Liver (tissue), 9 donors: ENCODE data around the gene LY6G6F. TPM values are rescaled to one million over a fixed set of nuclear protein-coding genes. Genes with fewer than 3 reads are reported as not detected.

Experiments used
- DNase-seq: peaks from one replicate; pipeline ENCODE4 v3.0.0-alpha.2; 2017; ENCODE audit warnings: low spot score
- H3K27ac ChIP-seq, 2 donors: one replicate each; pipeline ENCODE4 v1.7.0; 2013; ENCODE audit warnings: inconsistent platforms in 2 of 2, low read length in 2 of 2, control low read depth in 1 of 2, low read depth in 1 of 2, mild to moderate bottlenecking in 1 of 2
- H3K27me3 ChIP-seq, 4 donors: one replicate each; pipeline versions ENCODE4 v1.6.1 to v1.7.0; 2013; ENCODE audit warnings: low read length in 3 of 4, inconsistent platforms in 1 of 4, mild to moderate bottlenecking in 1 of 4, moderate library complexity in 1 of 4; ENCODE audit not compliant: control insufficient read depth in 4 of 4, insufficient read depth in 4 of 4
- H3K36me3 ChIP-seq, 4 donors: one replicate each; pipeline versions ENCODE4 v1.6.1 to v1.7.0; 2013; ENCODE audit warnings: low read length in 3 of 4, mild to moderate bottlenecking in 3 of 4, low read depth in 1 of 4, moderate library complexity in 1 of 4; ENCODE audit not compliant: control insufficient read depth in 4 of 4, insufficient read depth in 3 of 4
- H3K4me1 ChIP-seq, 4 donors: one replicate each; pipeline versions ENCODE4 v1.6.1 to v1.7.0; 2013; ENCODE audit warnings: low read length in 3 of 4, mild to moderate bottlenecking in 3 of 4, moderate library complexity in 1 of 4; ENCODE audit not compliant: control insufficient read depth in 4 of 4, insufficient read depth in 4 of 4
- H3K4me3 ChIP-seq, 3 donors: one replicate each; pipeline versions ENCODE4 v1.6.1 to v1.7.0; 2013; ENCODE audit warnings: low read length in 3 of 3, control low read depth in 1 of 3, low read depth in 1 of 3, mild to moderate bottlenecking in 1 of 3
- H3K9ac ChIP-seq, 2 donors: one replicate each; pipeline ENCODE4 v1.7.0; 2013; ENCODE audit warnings: low read length in 2 of 2, mild to moderate bottlenecking in 2 of 2, moderate library complexity in 2 of 2, control low read depth in 1 of 2, low read depth in 1 of 2
- H3K9me3 ChIP-seq, 4 donors: one replicate each; pipeline versions ENCODE4 v1.6.1 to v1.7.0; 2013; ENCODE audit warnings: low read length in 3 of 4; ENCODE audit not compliant: control insufficient read depth in 4 of 4
- EGR1 ChIP-seq, 2 donors: IDR thresholded peaks; 2 replicates each; pipeline ENCODE4 v1.6.1; 2016 to 2018; ENCODE audit warnings: antibody characterized with exemption in 2 of 2, low read depth in 2 of 2
- FOXA1 ChIP-seq: IDR thresholded peaks from 2 replicates; pipeline ENCODE4 v1.6.1; 2016; ENCODE audit warnings: antibody characterized with exemption
- FOXA2 ChIP-seq: IDR thresholded peaks from 2 replicates; pipeline ENCODE4 v1.6.1; 2016; ENCODE audit warnings: antibody characterized with exemption
- GABPA ChIP-seq, 2 donors: IDR thresholded peaks in 1 of 2; conservative IDR thresholded peaks in 1 of 2; 2 replicates each; pipeline ENCODE4 v1.6.1; 2016; ENCODE audit warnings: antibody characterized with exemption in 2 of 2, mild to moderate bottlenecking in 1 of 2, moderate library complexity in 1 of 2
- HNF4A ChIP-seq, 2 donors: conservative IDR thresholded peaks; 2 replicates each; pipeline ENCODE4 v1.6.1; 2016; ENCODE audit warnings: antibody characterized with exemption in 2 of 2, mild to moderate bottlenecking in 2 of 2
- HNF4G ChIP-seq: IDR thresholded peaks from 2 replicates; pipeline ENCODE4 v1.6.1; 2016; ENCODE audit warnings: antibody characterized with exemption
- JUND ChIP-seq, 2 donors: IDR thresholded peaks; 2 replicates each; pipeline ENCODE4 v1.6.1; 2016; ENCODE audit warnings: antibody characterized with exemption in 2 of 2
- NR2F2 ChIP-seq: IDR thresholded peaks from 2 replicates; pipeline ENCODE4 v1.6.1; 2016; ENCODE audit warnings: antibody characterized with exemption
- RAD21 ChIP-seq, 2 donors: IDR thresholded peaks; 2 replicates each; pipeline ENCODE4 v1.6.1; 2016; ENCODE audit warnings: antibody characterized with exemption in 2 of 2, mild to moderate bottlenecking in 2 of 2
- RXRA ChIP-seq, 2 donors: IDR thresholded peaks; 2 replicates each; pipeline ENCODE4 v1.6.1; 2017 to 2018; ENCODE audit warnings: antibody characterized with exemption in 2 of 2, mild to moderate bottlenecking in 1 of 2
- SP1 ChIP-seq: IDR thresholded peaks from 2 replicates; pipeline ENCODE4 v1.6.1; 2018; ENCODE audit warnings: antibody characterized with exemption, mild to moderate bottlenecking
- TAF1 ChIP-seq: conservative IDR thresholded peaks from 2 replicates; pipeline ENCODE4 v1.6.1; 2016; ENCODE audit warnings: antibody characterized with exemption, mild to moderate bottlenecking
- YY1 ChIP-seq: IDR thresholded peaks from 2 replicates; pipeline ENCODE4 v1.6.1; 2016; ENCODE audit warnings: antibody characterized with exemption, mild to moderate bottlenecking
- WGBS: extraction: QIAGEN DNeasy Blood & Tissue Kit; methylation state at CpG from one replicate; pipeline ENCODE4 v1.1.7; 2013; 5-methylcytosine and 5-hydroxymethylcytosine counted together
- polyA plus RNA-seq, 2 donors: library from polyadenylated mRNA; stranded (reverse) in 1 of 2; unstranded in 1 of 2; fragments of 200-250 nt in 1 of 2; fragments of >200 nt in 1 of 2; fragmentation: Nextera tagmentation in 1 of 2; extraction: Ambion mirVana in 1 of 2; gene quantifications; one replicate each; pipeline versions ENCODE4 v1.2.1 to v1.2.3, GENCODE V29; 2013 to 2015
- total RNA-seq, 2 donors: library from RNA; depleted of rRNA; stranded (reverse); fragments of >200 nt; gene quantifications; one replicate each; pipeline ENCODE4 v1.2.3, GENCODE V29; 2014
- TF ChIP-seq, protein P1 (sequence below): IDR thresholded peaks from 2 replicates; pipeline ENCODE4 v1.6.1; 2016; ENCODE audit warnings: antibody characterized with exemption, mild to moderate bottlenecking
- TF ChIP-seq, protein P2 (sequence below): IDR thresholded peaks from 2 replicates; pipeline ENCODE4 v1.6.1; 2016; ENCODE audit warnings: antibody characterized with exemption
- donor health status: healthy.
- donor health status: healthy.
- donor health status: healthy.
- donor health status: healthy.
- donor health status: healthy.

Gene LY6G6F
- total and polyA plus RNA-seq, 4 donors: 0.08 to 3.2 TPM; not detected in 2

DNA sequence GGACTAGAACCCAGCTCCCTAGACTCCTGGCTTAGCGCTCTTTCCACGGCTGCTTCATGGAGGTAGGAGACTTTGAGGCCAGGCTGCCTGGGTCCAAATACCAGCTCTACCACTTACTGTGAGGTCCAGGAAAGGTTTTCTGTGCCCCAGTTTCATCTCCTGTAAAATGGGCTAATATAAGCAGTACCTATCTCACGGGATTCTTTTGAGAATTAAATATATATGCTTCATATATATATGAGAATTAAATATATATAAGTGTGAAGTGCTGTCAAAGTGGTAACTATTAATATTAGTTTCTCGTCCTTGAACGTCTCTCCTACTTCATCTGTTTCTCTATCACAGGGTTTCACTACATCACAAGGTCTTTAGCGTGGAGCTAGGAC lies 15.6 kb upstream of the LY6G6F start:
- H3K4me3 ChIP-seq: no peak overlapping the region
- peaks cover 4 to 87% (median 64%) of the 10 kb centered on the region in 4 donors for H3K36me3 ChIP-seq
- H3K4me1 ChIP-seq: no peaks in the 10 kb centered on the region
- no peak for DNase-seq
- WGBS: 94% methylated on average over 6 of the region's 6 CpGs
- H3K27me3 ChIP-seq: no peaks in the 10 kb centered on the region
- TF ChIP-seq NR2F2 (no peak), RXRA (IDR thresholded peaks at IDR 0.05) (no peak), TAF1 (no peak), GABPA (IDR thresholded peaks at IDR 0.05 in 1 of 2, conservative IDR thresholded peaks at IDR 0.05 in 1 of 2) (no peak), YY1 (no peak)
- no peaks in the 10 kb centered on the region for H3K9me3 ChIP-seq
- H3K27ac ChIP-seq: no peak overlapping the region
- no peak overlapping the region for H3K9ac ChIP-seq

DNA sequence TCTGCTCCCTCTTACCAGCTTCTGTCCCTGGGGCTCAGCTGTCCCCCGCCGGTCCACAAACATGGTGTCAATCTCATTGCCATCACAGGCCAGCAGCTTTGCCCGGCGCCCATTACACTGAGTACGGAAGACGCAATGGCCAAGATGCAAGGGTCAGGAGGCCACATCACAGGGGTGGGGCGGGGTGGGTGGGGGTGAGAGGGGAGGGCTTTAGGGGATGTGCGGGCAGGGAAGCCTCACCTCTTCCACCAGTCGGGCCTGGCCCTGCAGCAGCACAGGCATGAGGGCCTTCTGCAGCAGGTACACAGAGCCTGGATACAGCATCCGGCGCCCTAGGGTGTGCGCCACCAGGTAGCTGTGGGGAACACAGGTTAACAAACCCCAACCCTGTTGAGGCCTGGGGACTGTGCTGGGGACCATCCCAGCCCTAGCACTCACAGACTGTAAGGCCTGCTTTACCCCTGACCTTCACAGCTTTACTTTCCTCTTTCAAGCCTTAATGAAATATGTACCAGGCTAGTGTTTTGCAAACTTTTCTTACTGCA lies 15.0 kb upstream of the LY6G6F start:
- no peaks in the 10 kb centered on the region for H3K27me3 ChIP-seq
- H3K4me1 ChIP-seq: no peaks in the 10 kb centered on the region
- H3K9me3 ChIP-seq: no peaks in the 10 kb centered on the region
- H3K27ac ChIP-seq: no peak overlapping the region
- TF ChIP-seq JUND (IDR thresholded peaks at IDR 0.05) (no peak), TAF1 (no peak), SP1 (no peak)
- TF ChIP-seq, protein P1, sequence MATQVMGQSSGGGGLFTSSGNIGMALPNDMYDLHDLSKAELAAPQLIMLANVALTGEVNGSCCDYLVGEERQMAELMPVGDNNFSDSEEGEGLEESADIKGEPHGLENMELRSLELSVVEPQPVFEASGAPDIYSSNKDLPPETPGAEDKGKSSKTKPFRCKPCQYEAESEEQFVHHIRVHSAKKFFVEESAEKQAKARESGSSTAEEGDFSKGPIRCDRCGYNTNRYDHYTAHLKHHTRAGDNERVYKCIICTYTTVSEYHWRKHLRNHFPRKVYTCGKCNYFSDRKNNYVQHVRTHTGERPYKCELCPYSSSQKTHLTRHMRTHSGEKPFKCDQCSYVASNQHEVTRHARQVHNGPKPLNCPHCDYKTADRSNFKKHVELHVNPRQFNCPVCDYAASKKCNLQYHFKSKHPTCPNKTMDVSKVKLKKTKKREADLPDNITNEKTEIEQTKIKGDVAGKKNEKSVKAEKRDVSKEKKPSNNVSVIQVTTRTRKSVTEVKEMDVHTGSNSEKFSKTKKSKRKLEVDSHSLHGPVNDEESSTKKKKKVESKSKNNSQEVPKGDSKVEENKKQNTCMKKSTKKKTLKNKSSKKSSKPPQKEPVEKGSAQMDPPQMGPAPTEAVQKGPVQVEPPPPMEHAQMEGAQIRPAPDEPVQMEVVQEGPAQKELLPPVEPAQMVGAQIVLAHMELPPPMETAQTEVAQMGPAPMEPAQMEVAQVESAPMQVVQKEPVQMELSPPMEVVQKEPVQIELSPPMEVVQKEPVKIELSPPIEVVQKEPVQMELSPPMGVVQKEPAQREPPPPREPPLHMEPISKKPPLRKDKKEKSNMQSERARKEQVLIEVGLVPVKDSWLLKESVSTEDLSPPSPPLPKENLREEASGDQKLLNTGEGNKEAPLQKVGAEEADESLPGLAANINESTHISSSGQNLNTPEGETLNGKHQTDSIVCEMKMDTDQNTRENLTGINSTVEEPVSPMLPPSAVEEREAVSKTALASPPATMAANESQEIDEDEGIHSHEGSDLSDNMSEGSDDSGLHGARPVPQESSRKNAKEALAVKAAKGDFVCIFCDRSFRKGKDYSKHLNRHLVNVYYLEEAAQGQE: no peak
- TF ChIP-seq, protein P2, sequence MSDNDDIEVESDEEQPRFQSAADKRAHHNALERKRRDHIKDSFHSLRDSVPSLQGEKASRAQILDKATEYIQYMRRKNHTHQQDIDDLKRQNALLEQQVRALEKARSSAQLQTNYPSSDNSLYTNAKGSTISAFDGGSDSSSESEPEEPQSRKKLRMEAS: no peak
- no peak overlapping the region for H3K4me3 ChIP-seq
- WGBS: 96% methylated on average over 12 of the region's 12 CpGs
- no peak overlapping the region for H3K9ac ChIP-seq
- H3K36me3 ChIP-seq: peaks cover 7 to 84% (median 62%) of the 10 kb centered on the region in 4 donors
- DNase-seq: no peak

DNA sequence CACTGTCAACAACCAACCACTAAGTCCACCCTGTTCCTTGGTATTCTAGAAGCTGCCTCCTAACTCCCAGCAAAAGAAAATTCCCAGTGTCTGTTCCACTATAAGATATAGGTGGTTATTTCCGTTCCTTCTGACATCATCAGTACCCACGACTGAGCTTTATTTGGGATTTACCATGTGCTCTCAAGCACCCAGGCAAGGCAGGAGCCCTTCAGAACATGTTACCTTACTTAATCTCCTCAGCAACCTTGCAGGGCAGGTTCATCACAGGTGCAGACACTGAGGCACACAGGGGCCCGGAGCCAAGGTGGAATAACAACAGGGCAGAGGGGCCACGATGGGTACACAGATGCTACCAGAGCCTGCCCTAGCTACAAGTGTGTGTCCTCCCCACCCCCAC lies 14.3 kb upstream of the LY6G6F start:
- TF ChIP-seq EGR1 (IDR thresholded peaks at IDR 0.05; ENCODE audit: low read depth in 2 of 2): no peak
- TF ChIP-seq HNF4G: no peak
- Histone ChIP-seq H3K9me3 (no peaks in the 10 kb centered on the region), H3K27me3 (no peaks in the 10 kb centered on the region), H3K27ac (no peak overlapping the region), H3K4me1 (no peaks in the 10 kb centered on the region), H3K36me3 (peaks cover 10 to 80% (median 59%) of the 10 kb centered on the region in 4 donors), H3K4me3 (no peak overlapping the region), H3K9ac (no peak overlapping the region)
- 90% methylated on average over 4 of the region's 4 CpGs for WGBS
- DNase-seq: no peak

DNA sequence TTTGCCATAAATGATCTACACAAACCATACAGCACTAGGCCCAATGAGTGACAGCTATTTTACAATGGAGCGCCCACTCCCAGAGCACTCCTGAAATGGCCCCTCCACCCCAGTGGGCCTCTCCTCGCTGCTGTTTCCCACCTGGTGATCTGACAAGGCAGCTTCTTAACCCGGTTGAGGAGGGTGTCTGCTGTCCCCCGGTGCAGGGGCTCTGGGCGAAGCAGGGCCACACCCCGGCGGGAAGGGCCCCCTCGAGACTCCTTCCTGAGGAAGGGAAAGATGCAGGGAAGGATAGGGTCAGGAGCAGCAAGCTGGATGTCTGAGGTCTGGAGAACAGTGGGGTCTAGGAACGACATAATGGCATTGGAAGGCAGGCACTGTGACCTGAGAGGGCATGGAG lies 13.8 kb upstream of the LY6G6F start:
- H3K27me3 ChIP-seq: no peaks in the 10 kb centered on the region
- WGBS: 93% methylated on average over 9 of the region's 9 CpGs
- H3K4me3 ChIP-seq: no peak overlapping the region
- peaks cover 8 to 74% (median 56%) of the 10 kb centered on the region in 4 donors for H3K36me3 ChIP-seq
- H3K4me1 ChIP-seq: no peaks in the 10 kb centered on the region
- no peaks in the 10 kb centered on the region for H3K9me3 ChIP-seq
- TF ChIP-seq EGR1 (IDR thresholded peaks at IDR 0.05; ENCODE audit: low read depth in 2 of 2) (no peak), YY1 (no peak), TAF1 (no peak), FOXA1 (no peak), NR2F2 (no peak), RAD21 (IDR thresholded peaks at IDR 0.05) (no peak), FOXA2 (no peak), RXRA (IDR thresholded peaks at IDR 0.05) (no peak), HNF4A (conservative IDR thresholded peaks at IDR 0.05) (no peak), SP1 (no peak)
- TF ChIP-seq, protein P2: no peak
- TF ChIP-seq, protein P1: no peak
- no peak overlapping the region for H3K27ac ChIP-seq
- H3K9ac ChIP-seq: no peak overlapping the region
- no peak for DNase-seq
